A673 (cell line): ENCODE results near the gene CHRNA4. TPM values are rescaled to one million over a fixed set of nuclear protein-coding genes. Genes with fewer than 3 reads are reported as not detected.

Experiments
- BruUV-seq: library from RNA; stranded (reverse); fragments of 400-500 nt; replicated peaks from 2 replicates; lab custom pipeline; 2021; lab: Mats Ljungman, UMichigan
- CTCF ChIA-PET: fragments of 300-600 bp; sonication (Branson Sonifier 250); formaldehyde crosslinking; loops from one replicate; lab custom pipeline; 2022; ENCODE audit warnings: antibody characterized with exemption; lab: Charles Lee
- POLR2A ChIA-PET: fragments of 300-600 bp; sonication (Branson Sonifier 250); formaldehyde crosslinking; loops from one replicate; lab custom pipeline; 2022; ENCODE audit warnings: antibody characterized with exemption; ENCODE audit not compliant: low non-redundant PET; lab: Charles Lee
- DNase-seq: peaks from one replicate; pipeline ENCODE4 v3.0.0-alpha.2; 2015; ENCODE audit warnings: low spot score
- H3K27ac ChIP-seq: fragments of 200-600 bp; sonication (generic); 2 replicates; pipeline ENCODE4 v1.5.1; 2016; ENCODE audit warnings: mixed run types, low read depth, mild to moderate bottlenecking, mixed read lengths, antibody characterized with exemption, low read length; ENCODE audit not compliant: poor library complexity, severe bottlenecking
- H3K27me3 ChIP-seq: fragments of 200-600 bp; sonication (generic); replicated peaks from 2 replicates; pipeline ENCODE4 v1.6.1; 2017; ENCODE audit warnings: mixed run types, low read depth, mild to moderate bottlenecking, mixed read lengths, antibody characterized with exemption, low read length; ENCODE audit not compliant: insufficient read depth, poor library complexity
- H3K36me3 ChIP-seq: fragments of 200-600 bp; sonication (generic); 2 replicates; pipeline ENCODE4 v1.6.1; 2016; ENCODE audit warnings: mixed run types, mild to moderate bottlenecking, mixed read lengths, antibody characterized with exemption, low read length; ENCODE audit not compliant: insufficient read depth, poor library complexity, severe bottlenecking
- H3K4me1 ChIP-seq: fragments of 200-600 bp; sonication (generic); 2 replicates; pipeline ENCODE4 v1.6.1; 2017; ENCODE audit warnings: mixed run types, mild to moderate bottlenecking, mixed read lengths, antibody characterized with exemption, low read length; ENCODE audit not compliant: insufficient read depth, poor library complexity, severe bottlenecking
- H3K4me3 ChIP-seq: fragments of 200-600 bp; sonication (generic); 2 replicates; pipeline ENCODE4 v1.5.1; 2016; ENCODE audit warnings: low read depth, mixed run types, mild to moderate bottlenecking, mixed read lengths, low read length; ENCODE audit not compliant: poor library complexity, severe bottlenecking
- H3K9me3 ChIP-seq: fragments of 200-600 bp; sonication (generic); 2 replicates; pipeline ENCODE4 v1.6.1; 2016; ENCODE audit warnings: mixed run types, low read depth, mild to moderate bottlenecking, mixed read lengths, antibody characterized with exemption, low read length; ENCODE audit not compliant: poor library complexity, severe bottlenecking
- EZH2 ChIP-seq: fragments of 200-600 bp; sonication (generic); IDR thresholded peaks from 2 replicates; pipeline ENCODE4 v1.6.1; 2017; ENCODE audit warnings: borderline replicate concordance, low read depth, mild to moderate bottlenecking, mixed read lengths, antibody characterized with exemption, low read length; ENCODE audit not compliant: poor library complexity, severe bottlenecking
- intact Hi-C: fragments of 100-400 bp; cut with micrococcal nuclease; formaldehyde crosslinking; loops from one replicate; pipeline ENCODE4 v1.10.0; 2022; ENCODE audit not compliant: unreplicated experiment
- total RNA-seq: library from RNA; stranded (reverse); gene quantifications from 2 replicates; pipeline ENCODE4 v1.2.3, GENCODE V29; 2021
- TF ChIP-seq, protein P1 (sequence below): fragments of 300-800, 200-600 bp; sonication (generic); conservative IDR thresholded peaks from 2 replicates; pipeline ENCODE4 v1.5.1; 2017; ENCODE audit warnings: low read depth, mild to moderate bottlenecking, antibody characterized with exemption, low read length, moderate library complexity, mixed read lengths

The CHRNA4 gene
- total RNA-seq, 1 experiment from 2014 or later: 0.26 TPM

DNA sequence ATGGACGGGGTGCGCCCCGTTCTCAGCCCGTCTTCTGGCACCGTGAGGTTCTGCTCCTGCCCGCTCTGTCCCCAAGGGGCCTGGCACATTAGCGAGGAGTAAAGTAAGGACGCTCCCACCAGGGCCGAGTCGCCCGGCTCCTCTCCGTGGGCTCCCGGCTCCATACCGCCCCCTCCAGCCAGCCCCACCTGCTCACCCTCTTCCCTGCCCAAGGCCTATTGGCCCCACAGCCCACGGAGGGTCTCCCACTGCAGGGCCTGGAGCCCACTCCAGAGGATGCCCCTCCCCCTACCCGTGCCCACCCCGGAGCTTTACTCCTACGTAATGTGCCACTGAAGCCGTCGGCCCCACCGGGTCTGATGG, 47.5 kb upstream of the CHRNA4 start:
- DNase-seq: no peak
- Histone ChIP-seq H3K36me3 (no peaks in the 10 kb centered on the region), H3K4me1 (no peaks in the 10 kb centered on the region), H3K9me3 (no peaks in the 10 kb centered on the region), H3K27ac (no peak overlapping the region), H3K4me3 (no peak overlapping the region), H3K27me3 (no peaks in the 10 kb centered on the region)
- intact Hi-C loops: no loop called here
- ChIA-PET POLR2A (no interaction called here), CTCF (no interaction called here)
- BruUV-seq: no TSS peak
- TF ChIP-seq, protein P1, sequence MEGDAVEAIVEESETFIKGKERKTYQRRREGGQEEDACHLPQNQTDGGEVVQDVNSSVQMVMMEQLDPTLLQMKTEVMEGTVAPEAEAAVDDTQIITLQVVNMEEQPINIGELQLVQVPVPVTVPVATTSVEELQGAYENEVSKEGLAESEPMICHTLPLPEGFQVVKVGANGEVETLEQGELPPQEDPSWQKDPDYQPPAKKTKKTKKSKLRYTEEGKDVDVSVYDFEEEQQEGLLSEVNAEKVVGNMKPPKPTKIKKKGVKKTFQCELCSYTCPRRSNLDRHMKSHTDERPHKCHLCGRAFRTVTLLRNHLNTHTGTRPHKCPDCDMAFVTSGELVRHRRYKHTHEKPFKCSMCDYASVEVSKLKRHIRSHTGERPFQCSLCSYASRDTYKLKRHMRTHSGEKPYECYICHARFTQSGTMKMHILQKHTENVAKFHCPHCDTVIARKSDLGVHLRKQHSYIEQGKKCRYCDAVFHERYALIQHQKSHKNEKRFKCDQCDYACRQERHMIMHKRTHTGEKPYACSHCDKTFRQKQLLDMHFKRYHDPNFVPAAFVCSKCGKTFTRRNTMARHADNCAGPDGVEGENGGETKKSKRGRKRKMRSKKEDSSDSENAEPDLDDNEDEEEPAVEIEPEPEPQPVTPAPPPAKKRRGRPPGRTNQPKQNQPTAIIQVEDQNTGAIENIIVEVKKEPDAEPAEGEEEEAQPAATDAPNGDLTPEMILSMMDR: no peak
- no peak for TF ChIP-seq EZH2

DNA sequence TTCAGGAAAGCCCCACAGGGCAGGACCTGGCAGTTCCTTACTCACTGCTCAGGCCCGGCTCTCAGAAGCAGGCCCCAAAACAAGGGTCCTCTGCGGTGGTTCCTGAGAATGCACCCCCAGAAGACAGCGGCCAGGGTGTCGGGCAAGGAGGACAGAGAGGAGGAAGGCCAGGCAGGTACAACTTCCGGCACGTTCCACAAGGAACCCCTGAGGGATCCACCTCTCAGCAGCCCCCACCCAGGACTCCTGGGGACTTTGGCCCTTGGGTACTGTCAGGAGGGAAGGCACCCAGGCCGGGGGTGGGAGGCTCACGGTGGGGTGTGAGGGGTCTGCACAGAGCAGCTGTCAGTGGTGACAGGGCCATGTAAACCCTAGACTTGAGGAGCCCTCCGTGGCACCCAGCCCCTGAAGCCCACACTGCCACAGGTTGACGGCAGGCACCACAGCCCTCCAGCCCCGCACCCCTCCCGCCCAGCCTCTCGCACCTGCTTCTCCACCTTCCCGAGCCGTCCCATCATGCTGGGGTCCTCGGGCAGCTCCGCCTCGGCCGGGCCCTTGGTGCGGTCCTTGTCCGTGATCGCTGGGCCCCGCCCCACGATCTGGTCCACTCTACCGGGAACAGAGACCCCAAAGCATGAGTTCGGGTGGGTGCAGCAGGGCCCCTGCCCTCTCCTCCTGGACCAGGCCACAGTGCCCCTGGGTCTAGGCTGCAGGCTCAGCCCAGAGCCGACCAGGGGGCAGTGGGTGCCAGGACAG, 47.0 kb upstream of the CHRNA4 start:
- CTCF ChIA-PET: no interaction called here
- no TSS peak for BruUV-seq

DNA sequence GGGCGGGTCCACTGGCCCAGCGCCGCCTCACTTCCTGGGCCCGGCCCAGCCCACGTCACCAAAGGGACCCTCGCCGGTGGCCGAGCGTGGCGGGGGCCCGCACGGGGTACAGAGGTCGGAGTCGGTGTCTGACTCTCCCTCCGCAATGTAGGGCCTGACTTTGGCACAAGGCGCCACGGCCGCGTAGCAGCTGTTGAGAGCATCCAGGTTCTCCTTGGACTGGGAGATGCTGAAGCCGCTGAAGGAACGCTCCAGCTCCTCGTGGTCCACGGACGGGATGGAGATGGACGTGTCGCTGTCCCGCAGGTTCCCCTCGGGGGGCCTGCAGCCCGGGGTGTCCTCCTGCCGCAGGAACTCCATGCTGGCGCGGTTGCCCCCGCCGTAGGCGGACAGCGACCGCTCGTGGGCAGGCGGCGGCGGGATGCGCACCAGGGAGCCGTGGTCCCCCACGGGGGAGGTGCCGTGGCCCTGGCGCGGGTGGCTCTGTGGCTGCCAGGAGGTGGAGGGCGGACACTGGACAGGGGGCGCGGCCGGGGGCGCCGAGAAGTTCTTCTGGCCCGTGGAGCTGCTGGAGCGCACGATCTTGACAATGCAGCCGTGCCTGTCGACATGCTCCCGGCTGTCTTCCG, 45.6 kb upstream of the CHRNA4 start:
- POLR2A ChIA-PET: no interaction called here

More for the DNA sequence above, 47.0 kb upstream of the CHRNA4 start:
- no peaks in the 10 kb centered on the region for H3K36me3 ChIP-seq
- no peaks in the 10 kb centered on the region for H3K4me1 ChIP-seq
- no peaks in the 10 kb centered on the region for H3K9me3 ChIP-seq
- intact Hi-C loops: no loop called here
- no peak overlapping the region for H3K4me3 ChIP-seq
- no peak for TF ChIP-seq EZH2
- TF ChIP-seq, protein P1: no peak
- no peak for DNase-seq
- no peak overlapping the region for H3K27ac ChIP-seq
- POLR2A ChIA-PET: no interaction called here
- H3K27me3 ChIP-seq: no peaks in the 10 kb centered on the region

More for the DNA sequence above, 45.6 kb upstream of the CHRNA4 start:
- intact Hi-C loops: no loop called here
- H3K9me3 ChIP-seq: no peaks in the 10 kb centered on the region
- DNase-seq: no peak
- TF ChIP-seq, protein P1: no peak
- no peak for TF ChIP-seq EZH2
- no TSS peak for BruUV-seq
- peaks cover 12% of the 10 kb centered on the region for H3K27me3 ChIP-seq
- H3K27ac ChIP-seq: no peak overlapping the region
- H3K4me1 ChIP-seq: no peaks in the 10 kb centered on the region
- CTCF ChIA-PET: interaction anchor here (0.5 kb wide), 1 partner anchor 654 kb away, joined by 4 read pairs; no protein-coding TSS in a partner anchor
- H3K4me3 ChIP-seq: no peak overlapping the region
- no peaks in the 10 kb centered on the region for H3K36me3 ChIP-seq
